Measurements from ENCODE around the gene FHDC1. TPM values are rescaled to one million over a fixed set of nuclear protein-coding genes. Genes with fewer than 3 reads are reported as not detected.

FHDC1 gene
- polyA plus RNA-seq, 3 donors = 0.21 TPM; not detected in 2

- Histone ChIP-seq H3K79me2 (ENCODE audit: insufficient read depth, low read length) (no peaks in the 10 kb centered on the region), H3K4me3 (replicated peaks in 1 of 3; ENCODE audit: low read depth in 2 of 3, low read length in 3 of 3) (no peak overlapping the region), H3K9ac (ENCODE audit: insufficient read depth, low read length, poor library complexity, severe bottlenecking) (no peak overlapping the region), H3K4me1 (ENCODE audit: control insufficient read depth in 1 of 2, insufficient read depth in 2 of 2, low read length in 2 of 2) (peaks cover 0 to 4% of the 10 kb centered on the region in 2 donors), H2AFZ (ENCODE audit: insufficient read depth, low read depth, low read length, poor library complexity, severe bottlenecking) (no peak overlapping the region), H4K20me1 (ENCODE audit: insufficient read depth, low read length) (no peaks in the 10 kb centered on the region), H3K4me2 (replicated peaks; ENCODE audit: extremely low read depth, low read length, poor library complexity, severe bottlenecking) (no peak overlapping the region), H3K36me3 (replicated peaks in 1 of 2; ENCODE audit: control insufficient read depth in 1 of 2, insufficient read depth in 2 of 2, low read length in 2 of 2) (no peaks in the 10 kb centered on the region), H3K27ac (ENCODE audit: low read depth in 1 of 2, low read length in 2 of 2) (no peak overlapping the region), H3K9me3 (replicated peaks in 1 of 2; ENCODE audit: control insufficient read depth in 1 of 2, insufficient read depth in 1 of 2, low read length in 2 of 2) (no peaks in the 10 kb centered on the region), H3K27me3 (ENCODE audit: control insufficient read depth in 2 of 2, insufficient read depth in 2 of 2, low read length in 2 of 2) (no peaks in the 10 kb centered on the region)
- intact Hi-C loops (cut with micrococcal nuclease) = no loop called here
- Mint-ChIP-seq H3K9me3 (no peaks in the 10 kb centered on the region), H3K4me1 (peaks cover 9% of the 10 kb centered on the region), H3K36me3 (no peaks in the 10 kb centered on the region), H3K27me3 (ENCODE audit: low read depth in 3 of 3) (peaks cover 0 to 3% (median 0%) of the 10 kb centered on the region in 3 donors), H3K4me3 (no peak overlapping the region), H3K27ac (no peak overlapping the region)
- WGBS (ENCODE audit: insufficient coverage) = no CpG with 5 or more reads among the region's 1 CpG
- no peak for DNase-seq
- TF ChIP-seq CTCF (IDR thresholded peaks at IDR 0.05) = no peak
Measured at GRCh38 chr4:153000076-153000420, 63.9 kb downstream of the FHDC1 start.

- H3K4me1 ChIP-seq (ENCODE audit: control insufficient read depth in 1 of 2, insufficient read depth in 2 of 2, low read length in 2 of 2) = no peaks in the 10 kb centered on the region
- no peak overlapping the region for H3K4me2 ChIP-seq (replicated peaks; ENCODE audit: extremely low read depth, low read length, poor library complexity, severe bottlenecking)
- H2AFZ ChIP-seq (ENCODE audit: insufficient read depth, low read depth, low read length, poor library complexity, severe bottlenecking) = no peak overlapping the region
- no peaks in the 10 kb centered on the region for H4K20me1 ChIP-seq (ENCODE audit: insufficient read depth, low read length)
- no peaks in the 10 kb centered on the region for H3K79me2 ChIP-seq (ENCODE audit: insufficient read depth, low read length)
- H3K27me3 ChIP-seq (ENCODE audit: control insufficient read depth in 2 of 2, insufficient read depth in 2 of 2, low read length in 2 of 2) = no peaks in the 10 kb centered on the region
- no peak overlapping the region for H3K4me3 Mint-ChIP-seq
- no peak for TF ChIP-seq CTCF (IDR thresholded peaks at IDR 0.05)
- H3K4me3 ChIP-seq (replicated peaks in 1 of 3; ENCODE audit: low read depth in 2 of 3, low read length in 3 of 3) = no peak overlapping the region
- intact Hi-C loops (cut with micrococcal nuclease) = no loop called here
- H3K9ac ChIP-seq (ENCODE audit: insufficient read depth, low read length, poor library complexity, severe bottlenecking) = no peak overlapping the region
- peaks cover 3% of the 10 kb centered on the region for H3K4me1 Mint-ChIP-seq
- H3K27me3 Mint-ChIP-seq (ENCODE audit: low read depth in 3 of 3) = peaks cover 0 to 3% (median 0%) of the 10 kb centered on the region in 3 donors
- DNase-seq = no peak
- H3K27ac ChIP-seq (ENCODE audit: low read depth in 1 of 2, low read length in 2 of 2) = no peak overlapping the region
- H3K9me3 Mint-ChIP-seq = no peaks in the 10 kb centered on the region
- H3K36me3 Mint-ChIP-seq = no peaks in the 10 kb centered on the region
- no peaks in the 10 kb centered on the region for H3K36me3 ChIP-seq (replicated peaks in 1 of 2; ENCODE audit: control insufficient read depth in 1 of 2, insufficient read depth in 2 of 2, low read length in 2 of 2)
- no peaks in the 10 kb centered on the region for H3K9me3 ChIP-seq (replicated peaks in 1 of 2; ENCODE audit: control insufficient read depth in 1 of 2, insufficient read depth in 1 of 2, low read length in 2 of 2)
- no peak overlapping the region for H3K27ac Mint-ChIP-seq
- WGBS (ENCODE audit: insufficient coverage) = 28% methylated on average over 5 of the region's 5 CpGs
Measured at GRCh38 chr4:153001626-153002025, 65.5 kb downstream of the FHDC1 start.
